ENCODE results near the gene TMEM37. TPM values are rescaled to one million over a fixed set of nuclear protein-coding genes. Genes with fewer than 3 reads are reported as not detected.

Gene TMEM37
- polyA plus RNA-seq, 1 of the 3 experiments (the other 2 are of a cell fraction) = 0.25 TPM

GRCh38 chr2:119421741-119422140, 9.9 kb upstream of the TMEM37 start:
- Histone ChIP-seq H3K79me2 (ENCODE audit: insufficient read depth) (no peaks in the 10 kb centered on the region), H3K4me3 (ENCODE audit: low read depth in 2 of 2, low read length in 1 of 2) (no peak overlapping the region), H3F3A (replicated peaks; ENCODE audit: insufficient read depth) (no peaks in the 10 kb centered on the region), H3K9me2 (no peaks in the 10 kb centered on the region), H3K4me2 (no peak overlapping the region), H3K27me3 (ENCODE audit: insufficient read depth) (peaks cover 7% of the 10 kb centered on the region), H3K36me3 (replicated peaks in 1 of 2; ENCODE audit: control insufficient read depth in 1 of 2, insufficient read depth in 2 of 2, low read length in 1 of 2) (no peaks in the 10 kb centered on the region), H3K9ac (no peak overlapping the region), H4K20me1 (ENCODE audit: insufficient read depth) (no peaks in the 10 kb centered on the region), H2AFZ (ENCODE audit: low read depth) (no peak overlapping the region), H3K27ac (ENCODE audit: low read depth in 2 of 2, low read length in 1 of 2) (no peak overlapping the region), H3K4me1 (ENCODE audit: control insufficient read depth in 1 of 2, insufficient read depth in 2 of 2, low read depth in 1 of 2, low read length in 1 of 2) (peaks cover 0 to 3% of the 10 kb centered on the region in 2 experiments; a peak in 1 of 4 replicates), H3K9me3 (no peaks in the 10 kb centered on the region)
- TF ChIP-seq SMC3 (IDR thresholded peaks at IDR 0.05; ENCODE audit: low read depth, low read length) (no peak), EP300 (IDR thresholded peaks at IDR 0.05; ENCODE audit: borderline replicate concordance in 1 of 2, low read depth in 1 of 2, low read length in 1 of 2) (no peak)
- ChIA-PET CTCF (no interaction called here), POLR2A (no interaction called here)
- DNase-seq = no peak

DNA sequence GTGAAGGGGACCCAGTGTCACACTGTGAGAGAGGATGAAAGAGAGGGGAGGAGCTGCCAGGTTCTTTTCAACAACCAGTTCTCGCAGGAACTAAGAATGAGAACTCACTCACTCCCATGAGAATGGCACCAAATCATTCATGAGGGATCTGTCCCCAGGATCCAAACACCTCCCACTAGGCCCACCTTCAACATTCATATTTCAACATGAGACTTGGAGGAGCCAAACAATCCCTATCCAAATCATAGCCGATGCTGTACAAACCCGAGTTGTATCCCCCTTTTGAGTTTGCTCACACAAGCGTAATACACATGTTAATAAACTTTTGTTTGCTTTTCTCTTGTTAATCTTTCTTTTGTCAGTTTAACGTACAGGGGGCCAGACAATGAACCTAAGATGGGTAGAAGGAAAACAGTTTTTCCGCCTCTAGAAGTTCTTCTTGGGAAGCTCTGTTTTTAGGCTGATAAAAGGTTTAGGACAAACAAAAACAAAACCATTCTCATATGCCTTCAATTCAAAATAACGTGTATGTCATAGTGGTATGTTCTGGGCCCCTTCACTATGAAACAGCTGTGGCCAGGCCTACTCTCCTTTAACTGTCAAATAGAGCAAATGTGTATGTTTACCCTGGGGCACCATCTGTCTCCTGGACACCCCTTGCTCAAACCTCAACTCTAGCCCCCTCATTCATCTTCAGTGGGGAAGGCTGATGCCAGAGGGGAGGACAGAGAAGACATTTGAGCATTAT, 9.1 kb upstream of the TMEM37 start:
- 57% methylated on average over 7 of the region's 7 CpGs for WGBS (ENCODE audit: low lambda C conversion rate)
- Histone ChIP-seq H3K27me3 (ENCODE audit: insufficient read depth) (peaks cover 7% of the 10 kb centered on the region), H2AFZ (ENCODE audit: low read depth) (no peak overlapping the region), H3K9me3 (no peaks in the 10 kb centered on the region), H3K4me2 (no peak overlapping the region), H3K79me2 (ENCODE audit: insufficient read depth) (no peaks in the 10 kb centered on the region), H3F3A (replicated peaks; ENCODE audit: insufficient read depth) (no peaks in the 10 kb centered on the region), H3K4me3 (ENCODE audit: low read depth in 2 of 2, low read length in 1 of 2) (no peak overlapping the region), H3K4me1 (ENCODE audit: control insufficient read depth in 1 of 2, insufficient read depth in 2 of 2, low read depth in 1 of 2, low read length in 1 of 2) (peaks cover 0 to 3% of the 10 kb centered on the region in 2 experiments; a peak in 1 of 4 replicates), H4K20me1 (ENCODE audit: insufficient read depth) (no peaks in the 10 kb centered on the region), H3K9me2 (no peaks in the 10 kb centered on the region), H3K27ac (ENCODE audit: low read depth in 2 of 2, low read length in 1 of 2) (no peak overlapping the region), H3K36me3 (replicated peaks in 1 of 2; ENCODE audit: control insufficient read depth in 1 of 2, insufficient read depth in 2 of 2, low read length in 1 of 2) (no peaks in the 10 kb centered on the region), H3K9ac (no peak overlapping the region)
- no peak for DNase-seq
- CTCF ChIA-PET = interaction anchor here (3.8 kb wide), 1 partner anchor 54 kb away, joined by 17 read pairs; no protein-coding TSS in a partner anchor
- POLR2A ChIA-PET = no interaction called here
- TF ChIP-seq EP300 (IDR thresholded peaks at IDR 0.05; ENCODE audit: borderline replicate concordance in 1 of 2, low read depth in 1 of 2, low read length in 1 of 2) = no peak

GRCh38 chr2:119423108-119423444, 8.6 kb upstream of the TMEM37 start:
- Histone ChIP-seq H3F3A (replicated peaks; ENCODE audit: insufficient read depth) (no peaks in the 10 kb centered on the region), H3K79me2 (ENCODE audit: insufficient read depth) (no peaks in the 10 kb centered on the region), H3K4me3 (ENCODE audit: low read depth in 2 of 2, low read length in 1 of 2) (no peak overlapping the region), H2AFZ (ENCODE audit: low read depth) (no peak overlapping the region), H4K20me1 (ENCODE audit: insufficient read depth) (no peaks in the 10 kb centered on the region), H3K9me2 (no peaks in the 10 kb centered on the region), H3K4me1 (ENCODE audit: control insufficient read depth in 1 of 2, insufficient read depth in 2 of 2, low read depth in 1 of 2, low read length in 1 of 2) (peaks cover 0 to 3% of the 10 kb centered on the region in 2 experiments; a peak in 1 of 4 replicates), H3K4me2 (no peak overlapping the region), H3K27ac (ENCODE audit: low read depth in 2 of 2, low read length in 1 of 2) (no peak overlapping the region), H3K36me3 (replicated peaks in 1 of 2; ENCODE audit: control insufficient read depth in 1 of 2, insufficient read depth in 2 of 2, low read length in 1 of 2) (no peaks in the 10 kb centered on the region), H3K9ac (no peak overlapping the region), H3K9me3 (no peaks in the 10 kb centered on the region), H3K27me3 (ENCODE audit: insufficient read depth) (peaks cover 7% of the 10 kb centered on the region)
- ChIA-PET POLR2A (no interaction called here), CTCF (interaction anchor here (3.8 kb wide), 1 partner anchor 53 kb away, joined by 17 read pairs; no protein-coding TSS in a partner anchor)
- WGBS (ENCODE audit: low lambda C conversion rate) = 71% methylated on average over 2 of the region's 2 CpGs
- no peak for DNase-seq
- TF ChIP-seq, protein P1, sequence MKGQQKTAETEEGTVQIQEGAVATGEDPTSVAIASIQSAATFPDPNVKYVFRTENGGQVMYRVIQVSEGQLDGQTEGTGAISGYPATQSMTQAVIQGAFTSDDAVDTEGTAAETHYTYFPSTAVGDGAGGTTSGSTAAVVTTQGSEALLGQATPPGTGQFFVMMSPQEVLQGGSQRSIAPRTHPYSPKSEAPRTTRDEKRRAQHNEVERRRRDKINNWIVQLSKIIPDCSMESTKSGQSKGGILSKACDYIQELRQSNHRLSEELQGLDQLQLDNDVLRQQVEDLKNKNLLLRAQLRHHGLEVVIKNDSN (IDR thresholded peaks at IDR 0.05; ENCODE audit: borderline replicate concordance, low read depth) = no peak
- TF ChIP-seq MAX (IDR thresholded peaks at IDR 0.05; ENCODE audit: low read depth) = no peak
- TF ChIP-seq FOXJ3 (CRISPR knock-in tag; IDR thresholded peaks at IDR 0.05) = no peak
- no peak for TF ChIP-seq IRF3 (IDR thresholded peaks at IDR 0.05; ENCODE audit: low read depth, low read length)
- no peak for TF ChIP-seq TEAD4 (IDR thresholded peaks at IDR 0.05; ENCODE audit: borderline replicate concordance, insufficient read depth)
- no peak for TF ChIP-seq RCOR1 (IDR thresholded peaks at IDR 0.05; ENCODE audit: low read length)
- TF ChIP-seq, protein P2, sequence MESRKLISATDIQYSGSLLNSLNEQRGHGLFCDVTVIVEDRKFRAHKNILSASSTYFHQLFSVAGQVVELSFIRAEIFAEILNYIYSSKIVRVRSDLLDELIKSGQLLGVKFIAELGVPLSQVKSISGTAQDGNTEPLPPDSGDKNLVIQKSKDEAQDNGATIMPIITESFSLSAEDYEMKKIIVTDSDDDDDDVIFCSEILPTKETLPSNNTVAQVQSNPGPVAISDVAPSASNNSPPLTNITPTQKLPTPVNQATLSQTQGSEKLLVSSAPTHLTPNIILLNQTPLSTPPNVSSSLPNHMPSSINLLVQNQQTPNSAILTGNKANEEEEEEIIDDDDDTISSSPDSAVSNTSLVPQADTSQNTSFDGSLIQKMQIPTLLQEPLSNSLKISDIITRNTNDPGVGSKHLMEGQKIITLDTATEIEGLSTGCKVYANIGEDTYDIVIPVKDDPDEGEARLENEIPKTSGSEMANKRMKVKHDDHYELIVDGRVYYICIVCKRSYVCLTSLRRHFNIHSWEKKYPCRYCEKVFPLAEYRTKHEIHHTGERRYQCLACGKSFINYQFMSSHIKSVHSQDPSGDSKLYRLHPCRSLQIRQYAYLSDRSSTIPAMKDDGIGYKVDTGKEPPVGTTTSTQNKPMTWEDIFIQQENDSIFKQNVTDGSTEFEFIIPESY (IDR thresholded peaks at IDR 0.05; ENCODE audit: borderline replicate concordance, low read depth) = no peak
- TF ChIP-seq RFX5 (IDR thresholded peaks at IDR 0.05; ENCODE audit: low read length) = no peak
- TF ChIP-seq PBX3 (IDR thresholded peaks at IDR 0.05) = no peak
- TF ChIP-seq YY1 (IDR thresholded peaks at IDR 0.05; ENCODE audit: low read depth) = no peak
- no peak for TF ChIP-seq RXRA (IDR thresholded peaks at IDR 0.05; ENCODE audit: borderline replicate concordance, low read depth)

All from SK-N-SH (cell line).